ENCODE data around the gene DUS1L.

The DUS1L gene

GRCh38 chr17:82015311-82015971, 50.2 kb downstream of the DUS1L start:
- DNase-seq (ENCODE audit: insufficient read length, low spot score) (no peak), FAIRE-seq (no peak)
- TF ChIP-seq SPI1 (IDR thresholded peaks at IDR 0.05; ENCODE audit: low read depth, low read length) (no peak), POLR2A (IDR thresholded peaks at IDR 0.05; ENCODE audit: low read depth, low read length) (no peak), POLR2AphosphoS5 (IDR thresholded peaks at IDR 0.05; ENCODE audit: low read depth, low read length) (no peak), TAF1 (IDR thresholded peaks at IDR 0.05; ENCODE audit: low read depth, low read length) (no peak), PAX5 (IDR thresholded peaks at IDR 0.05; ENCODE audit: insufficient read depth, low read length, severe bottlenecking) (no peak), POU2F2 (IDR thresholded peaks at IDR 0.05; ENCODE audit: low read depth, low read length) (no peak)

DNA sequence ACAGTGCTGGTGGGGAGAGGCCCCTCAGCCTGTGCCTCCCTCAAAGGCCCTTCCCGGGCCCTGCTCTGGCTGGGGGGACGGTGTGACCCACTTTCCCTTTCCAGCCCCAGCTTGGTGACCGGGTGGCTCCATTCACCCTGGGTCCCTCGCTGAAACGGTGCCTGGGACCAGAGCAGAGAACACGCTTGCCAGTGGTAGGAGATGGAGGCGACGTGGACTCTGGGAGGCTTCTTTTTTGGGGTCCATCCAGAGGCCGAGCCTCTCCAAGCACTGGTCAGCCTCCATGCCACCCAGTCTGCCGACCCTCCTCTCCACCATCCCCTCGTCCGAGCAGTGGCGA, 50.7 kb downstream of the DUS1L start:
- DNase-seq (ENCODE audit: insufficient read length, low spot score) (no peak), FAIRE-seq (no peak)
- TF ChIP-seq SPI1 (IDR thresholded peaks at IDR 0.05; ENCODE audit: low read depth, low read length) (no peak), TAF1 (IDR thresholded peaks at IDR 0.05; ENCODE audit: low read depth, low read length) (no peak), POLR2A (IDR thresholded peaks at IDR 0.05; ENCODE audit: low read depth, low read length) (no peak), POLR2AphosphoS5 (IDR thresholded peaks at IDR 0.05; ENCODE audit: low read depth, low read length) (no peak), POU2F2 (IDR thresholded peaks at IDR 0.05; ENCODE audit: low read depth, low read length) (no peak), PAX5 (IDR thresholded peaks at IDR 0.05; ENCODE audit: insufficient read depth, low read length, severe bottlenecking) (no peak)

GRCh38 chr17:82014432-82014831, 51.2 kb downstream of the DUS1L start:
- FAIRE-seq (no peak), DNase-seq (ENCODE audit: insufficient read length, low spot score) (no peak)
- TF ChIP-seq PAX5 (IDR thresholded peaks at IDR 0.05; ENCODE audit: insufficient read depth, low read length, severe bottlenecking) (no peak), POLR2A (IDR thresholded peaks at IDR 0.05; ENCODE audit: low read depth, low read length) (no peak), TAF1 (IDR thresholded peaks at IDR 0.05; ENCODE audit: low read depth, low read length) (no peak), POU2F2 (IDR thresholded peaks at IDR 0.05; ENCODE audit: low read depth, low read length) (no peak), SPI1 (IDR thresholded peaks at IDR 0.05; ENCODE audit: low read depth, low read length) (no peak), POLR2AphosphoS5 (IDR thresholded peaks at IDR 0.05; ENCODE audit: low read depth, low read length) (no peak)

GRCh38 chr17:82013772-82014321, 51.8 kb downstream of the DUS1L start:
- TF ChIP-seq PAX5 (IDR thresholded peaks at IDR 0.05; ENCODE audit: insufficient read depth, low read length, severe bottlenecking), result no peak
- TF ChIP-seq SPI1 (IDR thresholded peaks at IDR 0.05; ENCODE audit: low read depth, low read length), result no peak
- TF ChIP-seq POLR2A (IDR thresholded peaks at IDR 0.05; ENCODE audit: low read depth, low read length), result no peak
- TF ChIP-seq POLR2AphosphoS5 (IDR thresholded peaks at IDR 0.05; ENCODE audit: low read depth, low read length), result no peak
- no peak for TF ChIP-seq POU2F2 (IDR thresholded peaks at IDR 0.05; ENCODE audit: low read depth, low read length)
- TF ChIP-seq TAF1 (IDR thresholded peaks at IDR 0.05; ENCODE audit: low read depth, low read length), result no peak
- no peak for FAIRE-seq
- no peak for DNase-seq (ENCODE audit: insufficient read length, low spot score)

DNA sequence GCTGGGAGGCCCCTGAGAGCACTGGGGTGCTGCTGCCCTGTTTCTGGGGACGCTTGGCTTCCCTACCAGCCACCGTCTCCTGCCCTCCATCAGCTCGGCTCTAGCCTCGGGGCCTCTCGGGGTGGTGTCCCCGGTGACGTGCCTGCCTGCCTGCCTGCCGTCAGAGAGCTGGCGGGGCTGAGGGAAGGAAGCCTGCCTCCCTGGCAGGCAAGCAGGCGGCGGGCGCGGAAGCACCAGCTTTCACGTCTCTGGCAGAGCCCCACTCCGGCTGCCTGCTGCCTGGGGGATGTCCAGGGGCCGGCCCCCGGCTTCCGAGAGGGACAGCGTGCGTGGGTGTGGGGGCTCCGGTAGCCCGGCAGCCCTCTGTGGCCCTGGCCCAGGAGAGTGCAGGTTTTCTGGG, 52.3 kb downstream of the DUS1L start:
- no peak for FAIRE-seq
- no peak for DNase-seq (ENCODE audit: insufficient read length, low spot score)
- TF ChIP-seq POLR2AphosphoS5 (IDR thresholded peaks at IDR 0.05; ENCODE audit: low read depth, low read length) (no peak), TAF1 (IDR thresholded peaks at IDR 0.05; ENCODE audit: low read depth, low read length) (no peak), POLR2A (IDR thresholded peaks at IDR 0.05; ENCODE audit: low read depth, low read length) (no peak)

- FAIRE-seq, result no peak
- TF ChIP-seq POLR2A (IDR thresholded peaks at IDR 0.05; ENCODE audit: low read depth, low read length) (no peak), SPI1 (IDR thresholded peaks at IDR 0.05; ENCODE audit: low read depth, low read length) (no peak), POU2F2 (IDR thresholded peaks at IDR 0.05; ENCODE audit: low read depth, low read length) (no peak), PAX5 (IDR thresholded peaks at IDR 0.05; ENCODE audit: insufficient read depth, low read length, severe bottlenecking) (no peak), TAF1 (IDR thresholded peaks at IDR 0.05; ENCODE audit: low read depth, low read length) (no peak), POLR2AphosphoS5 (IDR thresholded peaks at IDR 0.05; ENCODE audit: low read depth, low read length) (no peak)
- DNase-seq (ENCODE audit: insufficient read length, low spot score), result no peak
Observed at GRCh38 chr17:82012640-82013295, 52.8 kb downstream of the DUS1L start.

GRCh38 chr17:82012261-82012639, 53.4 kb downstream of the DUS1L start:
- FAIRE-seq (no peak), DNase-seq (ENCODE audit: insufficient read length, low spot score) (no peak)
- no peak for TF ChIP-seq PAX5 (IDR thresholded peaks at IDR 0.05; ENCODE audit: insufficient read depth, low read length, severe bottlenecking)
- TF ChIP-seq SPI1 (IDR thresholded peaks at IDR 0.05; ENCODE audit: low read depth, low read length), result no peak
- no peak for TF ChIP-seq POLR2AphosphoS5 (IDR thresholded peaks at IDR 0.05; ENCODE audit: low read depth, low read length)
- TF ChIP-seq POU2F2 (IDR thresholded peaks at IDR 0.05; ENCODE audit: low read depth, low read length), result no peak
- no peak for TF ChIP-seq TAF1 (IDR thresholded peaks at IDR 0.05; ENCODE audit: low read depth, low read length)
- TF ChIP-seq POLR2A (IDR thresholded peaks at IDR 0.05; ENCODE audit: low read depth, low read length), result no peak

- FAIRE-seq (no peak), DNase-seq (ENCODE audit: insufficient read length, low spot score) (no peak)
- no peak for TF ChIP-seq POU2F2 (IDR thresholded peaks at IDR 0.05; ENCODE audit: low read depth, low read length)
- no peak for TF ChIP-seq SPI1 (IDR thresholded peaks at IDR 0.05; ENCODE audit: low read depth, low read length)
- TF ChIP-seq POLR2AphosphoS5 (IDR thresholded peaks at IDR 0.05; ENCODE audit: low read depth, low read length), result no peak
- TF ChIP-seq POLR2A (IDR thresholded peaks at IDR 0.05; ENCODE audit: low read depth, low read length), result no peak
- TF ChIP-seq PAX5 (IDR thresholded peaks at IDR 0.05; ENCODE audit: insufficient read depth, low read length, severe bottlenecking), result no peak
- TF ChIP-seq TAF1 (IDR thresholded peaks at IDR 0.05; ENCODE audit: low read depth, low read length), result no peak
Observed at GRCh38 chr17:82011617-82012187, 53.9 kb downstream of the DUS1L start.

All from GM12891 (cell line).